Brain pericyte (primary cell): Measurements from ENCODE around the gene TEKT1.
A peak's percentile ranks its signal among the peaks of the same experiment; 100 is the strongest.

ENCODE experiments used
- DNase-seq: peaks from one replicate; pipeline ENCODE4 v3.0.0-alpha.2; 2012; ENCODE audit warnings: low read depth, low spot score

The TEKT1 gene

GRCh38 chr17:6761779-6762178 lies 69.8 kb downstream of the TEKT1 start:
- DNase-seq = no peak

- DNase-seq = no peak
Observed at GRCh38 chr17:6757747-6758146, 73.8 kb downstream of the TEKT1 start.

GRCh38 chr17:6756425-6757031 lies 75.0 kb downstream of the TEKT1 start:
- DNase-seq = no peak

- no peak for DNase-seq
Observed at GRCh38 chr17:6755731-6756184, 75.8 kb downstream of the TEKT1 start, which contains the start of gene XAF1. Gene XAF1 (plus strand): TSS chr17:6756046. CDS start chr17:6756079, 33 bp downstream.

- DNase-seq = no peak
Observed at GRCh38 chr17:6755281-6755680, 76.2 kb downstream of the TEKT1 start.

- DNase-seq = no peak
Observed at GRCh38 chr17:6753546-6753945, 78.0 kb downstream of the TEKT1 start.

GRCh38 chr17:6753006-6753445 lies 78.5 kb downstream of the TEKT1 start:
- no peak for DNase-seq

GRCh38 chr17:6752068-6752909 lies 79.2 kb downstream of the TEKT1 start:
- DNase-seq = peak; percentile 30

- DNase-seq = no peak
Observed at GRCh38 chr17:6749519-6749918, 82.0 kb downstream of the TEKT1 start.

GRCh38 chr17:6748617-6749016 lies 82.9 kb downstream of the TEKT1 start:
- no peak for DNase-seq
